Prostate gland (tissue), 2 donors: Measurements from ENCODE around the gene PLXNB1.

Experiments used
- POLR2AphosphoS5 ChIP-seq: sonication (generic); formaldehyde crosslinking; IDR thresholded peaks from one replicate; pipeline ENCODE4 v1.6.1; 2017; ENCODE audit warnings: antibody characterized with exemption
- TF ChIP-seq, protein P1 (sequence below), 4 experiments: fragments of 200-600 bp in 2 of 4; fragments of 450-650 bp in 2 of 4; sonication (generic) in 2 of 4; IDR thresholded peaks; 1 replicate in 3 of 4; 2 replicates in 1 of 4; pipeline ENCODE4 v1.5.1; 2016 to 2019; ENCODE audit warnings: antibody characterized with exemption in 4 of 4, mild to moderate bottlenecking in 2 of 4, moderate library complexity in 2 of 4

GRCh38 chr3:48464713-48465221, 34.9 kb upstream of the PLXNB1 start:
- TF ChIP-seq, protein P1, sequence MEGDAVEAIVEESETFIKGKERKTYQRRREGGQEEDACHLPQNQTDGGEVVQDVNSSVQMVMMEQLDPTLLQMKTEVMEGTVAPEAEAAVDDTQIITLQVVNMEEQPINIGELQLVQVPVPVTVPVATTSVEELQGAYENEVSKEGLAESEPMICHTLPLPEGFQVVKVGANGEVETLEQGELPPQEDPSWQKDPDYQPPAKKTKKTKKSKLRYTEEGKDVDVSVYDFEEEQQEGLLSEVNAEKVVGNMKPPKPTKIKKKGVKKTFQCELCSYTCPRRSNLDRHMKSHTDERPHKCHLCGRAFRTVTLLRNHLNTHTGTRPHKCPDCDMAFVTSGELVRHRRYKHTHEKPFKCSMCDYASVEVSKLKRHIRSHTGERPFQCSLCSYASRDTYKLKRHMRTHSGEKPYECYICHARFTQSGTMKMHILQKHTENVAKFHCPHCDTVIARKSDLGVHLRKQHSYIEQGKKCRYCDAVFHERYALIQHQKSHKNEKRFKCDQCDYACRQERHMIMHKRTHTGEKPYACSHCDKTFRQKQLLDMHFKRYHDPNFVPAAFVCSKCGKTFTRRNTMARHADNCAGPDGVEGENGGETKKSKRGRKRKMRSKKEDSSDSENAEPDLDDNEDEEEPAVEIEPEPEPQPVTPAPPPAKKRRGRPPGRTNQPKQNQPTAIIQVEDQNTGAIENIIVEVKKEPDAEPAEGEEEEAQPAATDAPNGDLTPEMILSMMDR (IDR thresholded peaks at IDR 0.05), result no peak
- no peak for TF ChIP-seq POLR2AphosphoS5
